Posterior cingulate gyrus (tissue), 11 donors: ENCODE data around the gene ZNF716.
A peak's percentile ranks its signal among the peaks of the same experiment; 100 is the strongest.
"Not testable (repeated sequence)": the region's sequence is repeated elsewhere in the genome, so short reads cannot be mapped to it uniquely, and the experiment has no call there.

Source experiments
- DNase-seq, 10 donors: peaks; one replicate each; pipeline versions ENCODE4 v3.0.0 to v3.0.0-alpha.2; 2020 to 2021; ENCODE audit warnings: mixed read lengths in 3 of 10
- intact Hi-C: fragments of 100-400 bp; cut with DNase I; formaldehyde crosslinking; loops from one replicate; pipeline ENCODE4 v1.15.1; 2023

The ZNF716 gene

DNA sequence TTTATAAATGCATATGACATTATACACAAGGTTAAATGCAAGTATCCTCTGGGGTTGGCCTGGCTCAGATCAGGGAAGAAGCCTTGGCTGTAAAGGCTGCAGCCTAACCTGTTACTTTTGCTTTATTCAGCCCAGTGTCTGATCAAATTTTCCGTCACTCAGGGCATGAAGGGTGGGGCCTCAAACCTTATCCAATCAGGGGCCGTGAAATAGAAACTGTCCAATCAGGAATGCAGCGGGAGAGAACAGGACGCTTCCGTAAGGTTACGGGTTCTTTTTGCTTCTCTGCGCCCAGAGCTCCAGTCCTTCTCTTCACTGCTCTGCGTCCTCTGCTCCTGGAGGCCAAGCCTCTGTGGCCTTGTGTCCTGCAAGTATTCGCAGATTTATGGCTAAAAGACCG, at the start of gene ZNF716:
Gene ZNF716, plus strand, starts transcription at position 274 of the 400 bp plus-strand sequence. Its CDS starts 112 bp downstream, at position 386.
- intact Hi-C loops: no loop called here

DNA sequence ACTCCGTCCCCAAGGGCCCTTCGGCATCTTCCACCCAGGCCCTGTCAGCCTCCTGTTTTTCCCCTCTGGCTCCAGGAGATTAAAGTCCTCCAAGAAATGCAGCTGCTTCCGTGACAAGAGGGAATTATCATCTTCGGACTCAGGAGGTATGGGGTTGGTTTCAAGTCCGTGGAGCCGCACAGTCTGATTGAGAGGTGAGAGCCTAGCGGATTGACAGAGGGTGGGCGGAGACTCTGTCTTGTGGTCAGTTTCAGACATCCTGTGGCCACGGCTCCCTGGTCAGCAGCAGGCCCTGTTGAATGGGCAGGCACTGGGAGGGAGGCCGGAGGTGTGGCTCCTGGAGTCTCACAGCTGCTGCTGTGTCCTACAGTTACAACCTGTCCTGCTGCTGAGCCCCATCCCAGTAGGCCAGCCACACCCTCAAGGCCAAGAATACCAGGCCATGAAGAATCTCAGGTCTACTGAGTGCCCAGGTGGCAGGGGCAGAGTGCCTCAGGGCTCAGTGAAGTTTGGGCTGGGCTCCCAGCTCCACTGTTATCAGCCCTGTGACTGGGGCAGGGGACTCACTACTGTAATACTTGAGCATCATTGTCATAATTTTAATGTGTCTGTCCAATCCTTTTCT, 49.3 kb upstream of the ZNF716 start:
- intact Hi-C loops: no loop called here
- no peak for DNase-seq

More for the DNA sequence above, at the start of gene ZNF716:
- no peak for DNase-seq

DNA sequence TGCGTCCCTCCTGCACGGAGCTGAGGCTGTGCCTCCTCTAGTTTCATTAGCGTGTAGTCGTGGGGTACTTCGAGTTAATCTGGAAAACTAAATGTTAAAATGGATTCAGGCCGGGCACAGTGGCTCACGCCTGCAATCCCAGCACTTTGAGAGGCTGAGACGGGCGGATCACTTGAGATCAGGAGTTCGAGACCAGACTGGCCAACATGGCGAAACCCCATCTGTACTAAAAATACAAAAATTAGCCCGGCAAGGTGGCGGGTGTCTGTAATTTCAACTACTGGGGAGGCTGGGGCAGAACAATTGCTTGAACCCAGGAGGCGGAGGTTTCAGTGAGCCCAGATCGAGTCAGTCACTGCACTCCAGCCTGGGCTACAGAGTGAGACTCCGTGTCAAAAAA, 46.9 kb upstream of the ZNF716 start:
- DNase-seq, intact Hi-C loops: not testable (repeated sequence)

DNA sequence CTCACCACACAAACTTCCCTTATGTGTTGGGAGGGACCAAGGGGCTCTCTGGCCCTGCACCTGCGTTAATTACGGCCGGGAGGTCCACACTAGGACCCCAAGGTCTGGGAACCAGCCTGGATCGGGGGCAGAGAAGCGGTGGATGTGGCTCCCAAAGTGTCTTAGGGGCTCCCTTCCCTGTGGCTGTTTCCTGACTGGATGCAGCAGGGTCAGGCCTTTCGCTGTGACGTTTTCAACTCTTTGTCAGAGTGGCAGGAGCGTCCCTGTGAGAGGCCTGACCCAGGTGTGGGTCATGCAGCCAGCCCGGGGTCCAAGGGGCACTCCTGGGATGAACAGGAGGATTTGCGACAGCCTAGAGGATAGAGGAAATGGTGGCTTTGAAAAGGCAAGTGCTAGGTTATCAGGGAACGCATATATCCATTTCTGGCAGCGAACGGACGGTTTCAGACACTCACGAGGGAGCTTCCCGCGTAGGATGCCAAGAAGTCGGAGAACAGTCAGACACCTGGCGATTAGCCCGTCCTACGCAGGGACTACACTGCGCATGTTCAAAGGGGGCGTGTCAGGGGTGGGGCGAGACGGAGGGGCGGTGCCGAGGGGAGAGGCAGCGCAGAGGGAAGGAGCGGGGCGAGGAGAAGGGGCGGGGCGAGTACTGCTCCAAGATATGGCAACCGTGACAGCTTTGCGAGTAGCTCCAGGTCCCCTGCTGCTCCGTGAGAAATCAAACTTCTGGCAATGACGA, 46.2 kb upstream of the ZNF716 start:
- intact Hi-C loops: no loop called here

DNA sequence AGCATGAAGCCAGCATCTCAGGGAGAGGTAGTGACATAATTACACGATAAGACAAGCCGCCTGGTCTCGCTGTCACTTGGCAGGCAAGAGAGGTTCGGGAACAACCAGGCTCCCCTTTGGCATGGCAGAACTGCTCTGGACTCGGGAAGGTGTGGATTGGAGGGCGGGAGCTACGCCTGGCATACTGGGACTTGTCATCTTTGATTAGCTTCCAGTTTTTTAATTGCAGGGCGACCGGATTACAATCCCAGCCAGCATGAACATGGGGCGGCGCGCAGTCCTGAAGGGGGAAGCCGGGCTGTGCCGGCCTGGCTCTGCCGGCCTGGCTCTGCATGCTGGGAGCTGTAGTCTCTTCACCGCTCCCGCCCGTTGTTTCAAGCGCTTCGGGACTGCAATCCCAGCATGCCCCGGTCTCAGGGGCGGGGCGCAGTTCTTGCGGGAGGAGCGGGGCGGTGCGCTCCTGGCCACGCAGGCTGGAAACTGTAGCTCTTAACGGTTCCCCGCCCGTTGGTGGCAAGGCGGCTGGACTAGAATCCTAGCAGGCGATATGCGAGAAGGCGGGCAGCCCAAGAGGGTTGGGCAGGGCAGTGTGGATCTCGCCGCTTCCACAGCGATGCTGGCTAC, 45.5 kb upstream of the ZNF716 start:
- peak in 6 of 10 donors; percentile 14 to 90 (median 78) for DNase-seq
- intact Hi-C loops: no loop called here

More for the DNA sequence above, 46.2 kb upstream of the ZNF716 start:
- peak in 6 of 10 donors; percentile 3 to 91 (median 74) for DNase-seq

DNA sequence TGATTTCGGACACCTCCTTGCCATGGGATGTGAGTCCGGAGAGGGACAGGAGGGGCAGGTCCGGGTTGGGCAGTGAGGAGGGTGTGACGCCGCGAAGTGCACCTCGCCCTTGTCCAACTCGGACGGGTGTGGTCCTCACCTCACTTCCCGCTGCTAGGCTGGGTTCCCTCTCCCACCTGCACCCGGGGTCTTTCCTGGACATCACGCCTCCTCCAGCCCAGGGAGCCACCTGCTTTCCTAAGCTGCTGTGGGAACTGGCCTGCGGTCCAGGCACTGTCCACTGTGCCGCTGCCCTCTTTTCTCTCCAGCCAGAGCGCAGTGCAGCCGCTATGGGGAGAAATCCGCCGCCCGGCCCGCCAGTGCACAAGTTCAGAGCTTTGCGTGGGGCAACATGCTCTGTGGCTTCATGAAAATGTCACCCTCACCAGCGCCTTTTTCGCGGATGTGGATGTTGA, 45.0 kb upstream of the ZNF716 start:
- DNase-seq: peak in 1 of 10 donors; percentile 76
- intact Hi-C loops: no loop called here

DNA sequence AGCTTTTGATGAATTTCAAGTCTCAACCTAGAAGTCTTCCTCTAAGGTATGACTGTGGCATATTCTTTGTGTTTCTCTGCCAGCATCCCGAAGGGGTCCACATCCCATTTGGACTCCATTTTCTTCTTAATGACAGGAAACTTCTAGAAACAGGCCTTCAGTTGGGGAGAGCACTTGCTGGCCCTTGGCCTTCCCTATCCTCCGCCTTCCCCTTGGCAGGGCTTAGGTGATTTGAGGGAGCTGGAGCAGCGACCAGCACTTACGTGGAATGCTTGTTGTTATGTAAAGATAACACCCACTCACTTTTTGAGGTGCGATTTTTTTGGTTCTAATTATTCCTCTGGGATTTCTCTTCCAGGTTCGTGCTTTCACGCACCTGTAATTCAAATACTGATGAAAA, 42.9 kb upstream of the ZNF716 start:
- intact Hi-C loops: no loop called here
- DNase-seq: no peak

DNA sequence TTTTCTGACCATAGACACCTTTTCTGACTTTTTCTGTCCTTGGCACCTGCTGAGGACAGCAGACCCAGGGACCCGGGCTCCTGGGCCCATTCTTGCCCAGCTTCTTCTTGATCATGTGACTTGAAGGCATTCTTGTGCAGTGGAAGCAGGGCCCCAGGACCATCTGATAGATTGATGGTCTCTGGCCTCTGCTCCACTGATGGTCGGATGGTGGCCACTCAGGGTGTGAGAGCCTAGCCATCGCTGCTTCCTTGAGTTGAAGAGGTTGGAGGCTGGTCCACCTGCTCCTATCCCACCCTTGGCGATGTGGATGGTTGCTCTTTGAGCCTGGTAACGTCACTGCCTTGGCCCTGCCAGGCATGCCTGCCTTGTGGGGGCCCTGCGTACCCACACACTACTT, 37.8 kb upstream of the ZNF716 start:
- DNase-seq: peak in 1 of 10 donors; percentile 70
- intact Hi-C loops: no loop called here

DNA sequence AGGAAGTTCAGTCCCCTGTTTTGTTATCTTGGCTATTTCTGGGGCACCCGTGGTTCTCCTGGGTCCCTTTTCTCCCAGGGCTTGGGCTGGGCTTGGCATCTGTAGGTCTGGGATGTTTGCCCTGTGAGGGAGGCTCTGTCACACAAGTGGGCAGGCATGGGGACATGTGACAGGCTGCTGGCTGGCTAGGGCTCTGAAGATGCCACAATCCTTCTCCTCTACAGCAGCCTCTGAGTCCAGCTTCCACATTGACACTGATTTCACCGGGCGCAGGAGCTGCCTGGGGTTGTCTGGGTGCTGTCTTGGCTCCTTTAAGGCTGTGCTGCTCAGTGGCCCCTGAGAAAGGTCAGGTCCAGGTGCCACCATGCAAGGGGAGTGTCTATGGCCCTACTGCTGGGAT, 37.4 kb upstream of the ZNF716 start:
- intact Hi-C loops: no loop called here

DNA sequence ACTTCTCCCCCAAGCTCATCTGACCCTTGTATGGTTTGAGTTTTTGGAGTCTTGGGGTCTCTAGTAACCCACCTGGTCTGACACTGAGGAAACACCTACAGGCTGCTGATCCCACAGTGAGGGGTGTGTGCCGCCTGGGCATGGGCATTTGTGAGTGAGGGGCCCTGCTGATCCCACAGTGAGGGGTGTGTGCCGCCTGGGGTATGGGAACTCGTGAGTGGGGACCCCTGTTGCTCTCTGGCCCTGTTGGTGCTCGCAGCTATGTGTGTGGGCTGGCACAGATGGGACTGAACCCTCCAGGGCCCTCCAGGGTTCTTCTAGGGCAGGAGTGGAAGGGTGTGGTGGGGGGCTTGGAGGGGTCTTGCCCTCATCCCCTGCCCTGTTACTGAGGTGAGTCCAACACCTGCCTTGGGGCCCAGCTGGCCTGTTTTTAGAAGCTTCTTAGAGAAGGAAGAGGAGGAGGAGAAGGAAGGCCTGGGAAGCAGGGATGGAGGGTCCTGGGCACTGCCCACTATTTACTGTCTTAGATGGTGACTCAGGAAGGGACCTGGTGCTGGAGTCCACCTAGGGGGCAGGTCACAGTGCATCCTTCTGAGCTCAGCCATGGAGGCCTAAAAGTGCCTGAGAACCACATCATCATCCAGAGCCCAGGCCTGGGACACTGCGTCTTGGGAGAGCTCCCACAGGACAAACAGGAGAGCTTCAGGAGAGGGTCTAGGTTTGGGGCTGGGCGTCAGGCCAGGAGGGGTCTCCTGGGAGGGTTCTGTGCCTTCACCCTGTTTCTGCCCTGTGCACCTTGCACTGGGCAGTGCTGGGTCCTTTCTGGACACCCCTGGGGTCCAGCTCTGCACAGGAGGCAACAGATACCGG, 36.2 kb upstream of the ZNF716 start:
- intact Hi-C loops: no loop called here
- DNase-seq: peak in 1 of 10 donors; percentile 54

More for the DNA sequence above, 37.4 kb upstream of the ZNF716 start:
- no peak for DNase-seq

DNA sequence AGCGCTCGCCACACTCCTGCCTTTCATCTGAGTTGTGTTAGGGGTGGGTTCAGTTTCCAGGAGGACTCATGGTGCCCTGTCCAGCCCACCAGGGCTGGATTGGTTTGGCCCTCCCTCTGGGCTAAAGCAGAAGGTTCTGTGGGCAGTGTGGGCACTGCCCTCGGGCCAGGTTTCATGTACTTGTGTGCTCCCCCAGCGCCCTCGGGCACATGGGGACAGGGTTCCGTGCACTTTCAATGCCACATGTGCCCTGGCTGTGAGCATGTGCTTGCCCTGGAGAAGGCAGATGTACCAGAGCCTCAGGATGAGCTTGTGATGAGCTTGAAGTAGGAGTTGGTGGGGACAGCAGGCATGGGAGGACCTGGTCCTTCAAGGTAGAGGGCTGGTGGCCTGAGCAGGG, 35.6 kb upstream of the ZNF716 start:
- DNase-seq: peak in 1 of 10 donors; percentile 74
- intact Hi-C loops: no loop called here

DNA sequence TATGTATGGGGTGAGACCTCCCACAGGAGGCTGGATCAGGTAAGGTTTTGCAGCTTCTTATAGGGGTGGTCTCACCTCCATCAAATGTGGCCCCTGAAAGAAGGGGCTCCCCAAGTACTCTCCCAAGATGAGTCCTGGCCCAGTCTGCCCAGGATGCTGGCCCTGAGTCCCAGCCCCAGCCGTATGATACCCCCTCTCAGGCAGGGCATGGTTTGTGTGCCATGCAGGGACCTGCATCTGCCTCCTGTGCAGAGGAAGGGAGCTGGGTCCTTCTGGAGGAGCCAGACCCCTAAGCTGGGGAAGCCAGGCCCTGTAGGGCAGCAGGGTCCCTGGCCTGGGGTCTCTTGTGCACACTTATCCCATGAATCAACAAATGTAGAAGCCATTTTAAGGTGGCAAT, 35.1 kb upstream of the ZNF716 start:
- intact Hi-C loops: no loop called here
- DNase-seq: no peak

DNA sequence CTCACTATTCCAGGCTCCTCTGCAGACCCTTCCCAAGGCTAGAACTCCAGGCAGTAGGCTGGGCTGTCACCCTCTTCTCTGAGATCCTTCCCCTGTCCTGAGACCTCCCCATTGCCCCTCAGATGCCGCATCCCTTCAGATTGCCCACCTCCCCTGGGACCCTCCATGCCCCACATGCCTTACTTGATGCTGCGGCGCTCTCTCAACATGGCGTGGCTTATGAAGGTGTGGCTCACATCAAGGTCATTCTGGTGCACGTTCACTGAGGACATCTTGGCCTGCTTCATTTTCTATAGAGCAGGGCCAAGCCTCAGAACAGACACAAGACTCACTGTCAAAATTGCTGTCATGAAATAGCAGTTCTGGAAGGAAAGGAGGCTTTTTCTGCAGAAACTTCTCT, 34.7 kb upstream of the ZNF716 start:
- no peak for DNase-seq
- intact Hi-C loops: no loop called here

DNA sequence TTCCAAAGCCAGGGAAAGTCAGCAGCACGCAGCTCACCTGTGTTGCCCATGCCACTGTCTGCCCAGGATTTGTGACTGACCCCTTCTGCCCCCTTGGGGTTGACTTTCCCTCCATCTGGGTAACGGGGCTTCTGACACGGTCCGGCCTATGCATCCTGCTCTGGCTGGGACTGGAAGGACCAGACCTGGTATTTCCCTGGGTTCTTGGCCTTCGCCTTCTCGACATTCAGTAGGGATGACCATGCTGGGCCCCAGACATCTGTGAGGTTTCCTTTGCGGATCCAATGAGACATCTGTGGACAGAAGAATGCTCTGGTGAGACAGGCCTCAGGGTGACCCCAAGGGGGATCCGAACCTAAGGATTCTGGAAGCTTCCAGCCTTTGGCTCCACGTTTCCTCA, 34.2 kb upstream of the ZNF716 start:
- intact Hi-C loops: no loop called here
- no peak for DNase-seq

DNA sequence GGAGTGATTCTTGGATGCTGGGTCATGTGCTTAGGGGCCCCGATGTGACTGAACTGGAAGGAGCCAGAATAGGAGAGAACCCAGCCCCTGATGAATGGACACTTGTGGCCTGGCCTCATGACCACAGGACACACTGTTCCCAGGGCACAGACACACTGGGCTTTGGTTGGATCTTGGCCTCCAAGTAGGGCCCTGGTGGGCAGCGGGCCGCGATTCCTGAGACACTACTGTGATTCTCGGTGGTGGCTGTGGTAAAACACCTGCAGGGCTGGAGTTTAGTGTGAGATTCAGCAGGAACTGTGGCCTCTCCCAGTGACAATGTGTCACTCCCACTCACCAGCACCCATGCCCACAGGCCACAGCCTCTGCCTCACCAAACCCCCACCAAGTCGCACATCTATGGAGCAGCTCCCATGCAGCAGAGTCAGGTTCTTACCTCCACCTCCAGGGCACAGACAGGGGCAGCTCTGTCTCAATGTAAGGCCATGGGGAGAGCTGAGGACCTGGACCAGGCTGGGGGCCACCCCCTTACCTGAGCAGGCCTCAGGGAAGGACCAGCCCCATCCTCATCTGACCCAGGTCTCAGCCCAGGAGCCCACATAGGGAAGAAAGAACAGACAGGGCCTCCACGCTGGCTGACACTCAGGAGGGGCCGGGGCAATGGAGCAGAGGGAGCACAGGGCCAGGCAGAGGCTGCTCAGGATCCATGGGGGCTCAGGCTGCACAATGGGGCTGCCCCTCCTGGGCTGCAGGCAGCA, 33.2 kb upstream of the ZNF716 start:
- intact Hi-C loops: no loop called here
- no peak for DNase-seq

DNA sequence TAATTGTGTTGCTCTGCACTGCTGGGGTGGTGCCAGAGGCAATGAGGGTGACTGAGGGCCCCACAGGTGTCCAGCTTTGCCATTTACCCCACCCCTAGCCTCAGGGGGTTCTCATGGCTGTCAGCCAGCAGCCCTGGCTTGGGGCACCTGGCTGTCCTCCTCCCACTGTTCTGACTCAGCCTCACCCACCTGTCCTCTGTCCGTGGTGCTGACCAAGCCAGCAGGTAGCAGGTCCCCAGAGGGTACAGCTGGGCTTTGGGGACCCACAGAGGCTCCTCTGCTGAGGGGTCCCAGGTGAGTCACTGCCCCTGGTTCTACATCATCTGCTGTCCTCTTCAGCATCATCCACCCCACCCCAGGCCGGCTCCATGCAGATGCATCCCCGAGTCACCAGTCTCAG, 32.2 kb upstream of the ZNF716 start:
- intact Hi-C loops: no loop called here
- DNase-seq: no peak

DNA sequence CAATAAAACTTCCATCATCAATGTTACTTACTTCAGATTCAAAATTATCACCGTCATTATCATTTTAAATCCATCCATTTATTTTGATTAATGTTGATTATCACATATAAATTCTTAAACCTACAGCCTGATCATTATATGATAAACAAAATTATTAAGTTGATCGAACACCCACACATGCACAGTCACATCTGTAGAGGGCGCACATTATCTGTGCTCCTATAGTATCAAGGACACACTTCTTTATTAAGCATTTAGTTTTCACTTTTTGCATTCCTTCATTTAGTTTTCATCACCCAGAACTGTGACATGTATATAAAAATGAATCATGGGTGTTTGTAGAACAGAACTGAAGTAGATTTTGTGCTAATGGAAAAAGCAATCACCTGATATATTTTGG, 26.2 kb upstream of the ZNF716 start:
- no peak for DNase-seq
- intact Hi-C loops: no loop called here

DNA sequence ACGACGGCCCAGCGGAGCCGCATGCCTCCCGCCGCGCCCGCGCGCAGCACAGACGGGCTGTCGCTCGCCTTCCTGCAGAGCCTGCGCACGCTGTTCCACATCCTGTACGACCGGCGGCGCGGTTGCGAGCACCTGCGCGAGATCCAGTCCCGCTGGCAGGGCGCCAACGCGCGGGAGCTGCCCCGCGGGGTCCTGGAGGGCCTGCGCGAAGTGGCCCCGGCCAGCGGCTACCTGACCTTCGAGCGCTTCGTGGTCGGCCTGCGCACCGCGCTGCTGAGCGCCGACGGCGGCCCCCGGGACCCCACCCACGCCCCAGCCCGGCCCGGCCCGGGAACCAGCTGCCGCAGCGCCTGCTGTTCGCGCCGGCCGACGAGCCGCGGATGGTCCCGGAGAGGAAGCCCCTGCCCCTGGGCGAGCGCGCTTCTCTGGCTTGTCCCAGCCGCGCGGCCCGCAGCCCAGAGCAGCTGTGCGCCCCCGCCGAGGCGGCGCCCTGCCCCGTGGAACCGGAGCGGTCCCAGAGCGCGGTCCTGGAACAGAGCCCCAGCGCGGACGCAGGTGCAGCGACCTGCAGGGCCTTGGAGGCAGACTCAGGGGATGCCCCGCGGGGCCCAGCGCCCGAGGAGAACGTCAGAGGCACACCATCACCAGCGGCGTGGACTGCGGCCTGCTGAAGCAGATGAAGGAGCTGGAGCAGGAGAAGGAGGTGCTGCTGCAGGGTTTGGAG, 25.3 kb upstream of the ZNF716 start:
- intact Hi-C loops: no loop called here
- peak in 2 of 10 donors; percentile 60 to 83 for DNase-seq

DNA sequence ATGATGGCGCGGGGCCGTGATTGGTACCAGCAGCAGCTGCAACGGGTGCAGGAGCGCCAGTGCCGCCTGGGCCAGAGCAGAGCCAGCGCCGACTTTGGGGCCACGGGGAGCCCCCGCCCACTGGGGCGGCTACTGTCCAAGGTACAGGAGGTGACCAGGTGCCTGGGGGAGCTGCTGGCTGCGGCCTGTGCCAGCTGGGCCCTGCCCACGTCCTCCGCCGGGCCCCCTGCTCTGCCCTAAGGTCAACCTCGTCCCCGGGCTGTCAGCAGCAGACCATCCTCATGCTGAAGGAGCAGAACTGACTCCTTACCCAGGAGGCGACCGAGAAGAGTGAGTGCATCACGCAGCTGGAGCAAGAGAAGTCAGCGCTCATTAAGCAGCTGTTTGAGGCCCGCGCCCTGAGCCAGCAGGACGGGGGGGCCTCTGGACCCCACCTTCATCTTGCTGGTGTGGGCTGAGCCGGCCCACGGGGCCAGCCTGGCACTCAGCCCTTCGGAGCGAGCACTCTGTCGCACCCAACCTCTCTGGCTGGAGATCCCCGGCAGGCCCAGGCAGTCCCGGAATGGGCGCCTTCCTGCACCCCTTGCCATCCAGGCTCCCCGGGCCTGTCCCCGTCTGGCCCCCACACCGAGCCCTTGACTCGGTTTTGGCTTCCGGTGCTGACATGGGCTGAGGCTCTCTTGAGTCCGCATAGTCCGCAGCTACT, 24.6 kb upstream of the ZNF716 start:
- intact Hi-C loops: no loop called here
- DNase-seq: no peak
